ENCODE data around the gene EXOC4. TPM values are rescaled to one million over a fixed set of nuclear protein-coding genes. Genes with fewer than 3 reads are reported as not detected.

EXOC4 gene
- total and polyA plus RNA-seq, 2 of the 8 experiments (the other 6 are each of a cell fraction or from before 2014, with no cell fraction given) = 27.0 to 67.3 TPM

GRCh38 chr7:133298080-133298479 is 45.2 kb downstream of the EXOC4 start:
- Histone ChIP-seq H3K79me2 (ENCODE audit: control insufficient read depth in 1 of 2, insufficient read depth in 2 of 2, low read length in 2 of 2) (peaks cover 0 to 22% of the 10 kb centered on the region in 2 experiments; a peak in 2 of 4 replicates), H2BK12ac (ENCODE audit: low read depth, low read length) (no peak overlapping the region), H3K23me2 (ENCODE audit: low read depth, low read length) (no peaks in the 10 kb centered on the region), H2BK5ac (ENCODE audit: low read depth, low read length) (no peak overlapping the region), H3K4ac (replicated peaks; ENCODE audit: insufficient read length, low read depth, low read length) (no peak overlapping the region), H3K27ac (ENCODE audit: low read depth, low read length) (no peak overlapping the region), H3K56ac (replicated peaks; ENCODE audit: insufficient read length, low read depth, low read length) (no peak overlapping the region), H2AFZ (ENCODE audit: low read length) (no peak overlapping the region), H3K79me1 (ENCODE audit: low read depth, low read length) (peaks cover 6% of the 10 kb centered on the region; the same call in 1 of the 2 replicates), H2BK15ac (ENCODE audit: low read length) (no peak overlapping the region), H2BK120ac (replicated peaks; ENCODE audit: low read depth, low read length) (no peak overlapping the region), H3K4me2 (ENCODE audit: insufficient read depth in 1 of 2, low read depth in 2 of 2, low read length in 2 of 2) (no peak overlapping the region), H4K91ac (replicated peaks; ENCODE audit: insufficient read length, low read length) (no peak overlapping the region), H2BK20ac (ENCODE audit: low read length) (no peak overlapping the region), H3K27me3 (replicated peaks in 1 of 4; ENCODE audit: control insufficient read depth in 3 of 4, extremely low read depth in 1 of 4, insufficient read depth in 3 of 4, low read length in 3 of 4) (no peaks in the 10 kb centered on the region), H3K23ac (ENCODE audit: insufficient read length) (no peak overlapping the region), H4K5ac (ENCODE audit: insufficient read length, low read depth, low read length) (no peak overlapping the region), H3K4me3 (ENCODE audit: extremely low read depth in 1 of 4, insufficient read depth in 2 of 4, low read depth in 3 of 4, low read length in 4 of 4) (no peak overlapping the region), H4K8ac (ENCODE audit: extremely low read depth, insufficient read depth, low read length) (no peak overlapping the region), H3K9ac (replicated peaks in 1 of 4; ENCODE audit: extremely low read depth in 1 of 4, low read depth in 3 of 4, low read length in 3 of 4) (no peak overlapping the region), H4K20me1 (replicated peaks in 1 of 2; ENCODE audit: control insufficient read depth in 1 of 2, insufficient read depth in 2 of 2, low read length in 2 of 2) (peaks cover 0 to 3% of the 10 kb centered on the region in 2 experiments), H3K4me1 (replicated peaks in 1 of 4; ENCODE audit: control insufficient read depth in 3 of 4, insufficient read depth in 4 of 4, low read length in 3 of 4) (peaks cover 0 to 7% (median 1%) of the 10 kb centered on the region in 4 experiments; a peak in 1 of 7 replicates), H3K14ac (ENCODE audit: insufficient read length) (no peak overlapping the region), H3K9me3 (ENCODE audit: insufficient read depth in 2 of 2, low read depth in 1 of 2, low read length in 1 of 2) (no peaks in the 10 kb centered on the region), H3K18ac (ENCODE audit: extremely low read depth, low read length) (no peak overlapping the region), H3K36me3 (ENCODE audit: control insufficient read depth in 2 of 4, insufficient read depth in 4 of 4, low read length in 3 of 4) (no peaks in the 10 kb centered on the region), H2AK5ac (ENCODE audit: low read depth, low read length) (no peak overlapping the region)
- TF ChIP-seq POLR2A (IDR thresholded peaks at IDR 0.05; ENCODE audit: control extremely low read depth in 1 of 2, low read depth in 2 of 2, low read length in 2 of 2) (no peak), SUZ12 (IDR thresholded peaks at IDR 0.05; ENCODE audit: low read length) (no peak), TCF12 (IDR thresholded peaks at IDR 0.05; ENCODE audit: low read depth, low read length) (no peak), RXRA (IDR thresholded peaks at IDR 0.05; ENCODE audit: insufficient read depth, low read depth, low read length) (no peak), RNF2 (IDR thresholded peaks at IDR 0.05; ENCODE audit: borderline replicate concordance, low read depth, low read length, missing control alignments, poor library complexity, severe bottlenecking) (no peak), BACH1 (IDR thresholded peaks at IDR 0.05; ENCODE audit: low read length) (no peak), CBX8 (IDR thresholded peaks at IDR 0.05; ENCODE audit: borderline replicate concordance, low read depth, low read length) (no peak), GTF2F1 (IDR thresholded peaks at IDR 0.05; ENCODE audit: borderline replicate concordance, low read depth, low read length) (no peak), PHF8 (conservative IDR thresholded peaks at IDR 0.05; ENCODE audit: low read depth, low read length) (no peak), KDM4A (IDR thresholded peaks at IDR 0.05; ENCODE audit: low read depth, low read length, severe bottlenecking) (no peak), HDAC2 (IDR thresholded peaks at IDR 0.05; ENCODE audit: borderline replicate concordance in 1 of 2, low read depth in 2 of 2, low read length in 2 of 2) (no peak), MAFK (IDR thresholded peaks at IDR 0.05; ENCODE audit: low read depth, low read length) (no peak)
- CTCF ChIA-PET (ENCODE audit: partially characterized antibody) = interaction anchor here (1.0 to 1.8 kb wide), 3 partner anchors 16 to 35 kb away, joined by 3 to 7 read pairs (median 5); no protein-coding TSS in a partner anchor
- POLR2A ChIA-PET (ENCODE audit: partially characterized antibody) = no interaction called here
- 82% methylated on average over 5 of the region's 5 CpGs; no CpG with 5 or more reads in 1 of the 2 experiments for WGBS, 2 experiments (ENCODE audit: extremely low coverage in 1 of 2, insufficient coverage in 1 of 2, insufficient read length in 1 of 2, insufficient replicate concordance in 2 of 2, low coverage in 1 of 2, low lambda C conversion rate in 2 of 2, missing lambda C conversion rate in 1 of 2)
- FAIRE-seq (no peak), DNase-seq (ENCODE audit: low read depth in 1 of 2, low spot score in 2 of 2) (no peak)
